Midbrain (tissue), 1 donor: Measurements from ENCODE around the gene RGPD5.
"Not testable (repeated sequence)": the region's sequence is repeated elsewhere in the genome, so short reads cannot be mapped to it uniquely, and the experiment has no call there.

Experiments used
- DNase-seq: peaks from one replicate; lab custom pipeline; 2025; lab: John Stamatoyannopoulos, UW

RGPD5 gene

GRCh38 chr2:109893736-109894135 lies 99.6 kb downstream of the RGPD5 start:
- DNase-seq: not testable (repeated sequence)

DNA sequence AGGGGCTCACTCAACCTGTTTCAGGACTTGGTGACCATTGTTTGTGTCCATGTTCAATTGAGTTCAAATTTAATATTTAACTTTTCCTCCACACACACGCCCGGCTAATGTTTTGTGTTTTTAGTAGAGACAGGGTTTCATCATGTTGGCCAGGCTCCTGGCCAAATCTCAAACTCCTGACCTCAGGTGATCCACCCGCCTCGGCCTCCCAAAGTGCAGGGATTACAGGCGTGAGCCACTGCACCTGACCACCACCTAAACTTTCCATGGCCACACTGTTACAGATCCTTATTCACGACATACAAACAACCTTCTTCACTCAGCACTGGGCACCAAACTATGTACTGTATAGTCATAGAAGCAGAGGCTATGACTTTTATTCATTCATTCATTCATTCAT lies 100.0 kb downstream of the RGPD5 start:
- DNase-seq: not testable (repeated sequence)

- not testable (repeated sequence) for DNase-seq
These were observed 101.2 kb downstream of the RGPD5 start for GRCh38 chr2:109895090-109895869.

GRCh38 chr2:109896212-109896611 lies 102.1 kb downstream of the RGPD5 start:
- not testable (repeated sequence) for DNase-seq

DNA sequence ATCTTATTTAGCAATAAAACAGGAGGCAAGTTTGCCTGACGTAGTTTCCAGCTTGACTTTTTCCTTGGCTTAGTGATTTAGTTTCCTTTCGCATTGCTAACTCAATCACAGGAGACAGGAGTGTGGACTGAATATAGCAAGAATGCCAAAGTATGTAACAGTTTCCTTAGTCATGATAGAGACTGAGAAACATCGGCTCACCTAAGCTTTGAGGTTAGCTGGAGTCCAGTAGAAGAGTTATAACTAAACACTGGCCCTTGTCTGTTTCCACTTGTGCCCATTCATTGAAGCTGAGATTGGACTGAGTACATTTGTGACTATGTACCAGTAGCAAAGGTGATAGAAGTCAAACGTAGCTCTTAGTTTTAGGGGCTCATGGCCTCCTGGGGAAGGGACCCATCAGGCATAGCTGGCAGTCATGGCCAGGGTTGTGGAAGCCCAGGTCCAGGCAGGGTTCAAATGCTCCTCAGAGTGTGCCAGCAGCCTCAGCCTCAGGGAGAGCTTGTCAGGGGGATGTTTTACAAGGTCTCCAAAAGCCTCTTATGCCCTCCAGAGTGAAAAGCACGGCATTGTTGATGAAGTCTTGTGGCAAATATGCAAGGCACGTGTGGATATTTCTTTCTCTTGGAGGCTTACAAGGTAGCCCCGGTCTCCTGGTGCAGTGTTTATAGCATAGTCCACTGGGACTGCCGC lies 103.8 kb downstream of the RGPD5 start:
- DNase-seq: not testable (repeated sequence)

DNA sequence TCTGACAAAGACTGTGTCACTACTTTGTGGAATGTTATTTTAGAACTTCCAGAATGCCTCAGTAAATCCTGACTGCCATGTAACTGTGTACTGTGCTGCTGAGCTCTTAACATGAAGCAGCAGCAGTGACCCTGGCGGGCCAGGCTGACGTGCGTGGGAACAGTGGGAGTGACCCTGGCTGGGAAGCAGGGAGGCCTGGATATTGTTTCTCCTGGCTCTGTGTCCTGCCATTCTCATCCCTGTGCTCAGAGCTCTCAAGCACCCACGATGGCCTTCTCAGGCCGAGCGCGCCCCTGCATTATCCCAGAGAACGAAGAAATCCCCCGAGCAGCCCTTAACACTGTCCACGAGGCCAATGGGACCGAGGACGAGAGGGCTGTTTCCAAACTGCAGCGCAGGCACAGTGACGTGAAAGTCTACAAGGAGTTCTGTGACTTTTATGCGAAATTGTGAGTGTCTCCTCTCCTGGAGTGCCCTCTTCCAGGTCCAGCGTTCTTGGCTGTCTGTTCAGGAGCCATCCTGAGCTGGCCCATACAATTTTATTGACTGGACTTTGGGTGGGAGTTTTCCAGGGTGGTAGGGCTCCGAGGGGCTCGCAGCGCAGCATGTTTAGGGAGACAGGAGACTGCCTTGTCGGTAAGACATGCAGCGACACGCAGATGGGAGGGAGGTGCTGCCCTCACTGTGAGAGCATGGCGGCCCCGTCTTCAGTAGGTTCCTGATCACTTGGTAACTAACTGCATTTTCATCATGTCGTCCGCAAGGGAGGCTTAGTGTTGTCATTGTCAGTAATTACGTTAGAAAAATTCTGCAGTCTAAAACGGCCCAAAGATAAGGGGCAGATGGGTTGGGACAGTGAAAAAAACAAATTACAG lies 104.6 kb downstream of the RGPD5 start, which contains the start of gene LIMS3:
LIMS3 (plus strand) TSS at position 227 of the 875 bp plus-strand sequence; CDS start at position 268, 41 bp downstream.
- DNase-seq: not testable (repeated sequence)

DNA sequence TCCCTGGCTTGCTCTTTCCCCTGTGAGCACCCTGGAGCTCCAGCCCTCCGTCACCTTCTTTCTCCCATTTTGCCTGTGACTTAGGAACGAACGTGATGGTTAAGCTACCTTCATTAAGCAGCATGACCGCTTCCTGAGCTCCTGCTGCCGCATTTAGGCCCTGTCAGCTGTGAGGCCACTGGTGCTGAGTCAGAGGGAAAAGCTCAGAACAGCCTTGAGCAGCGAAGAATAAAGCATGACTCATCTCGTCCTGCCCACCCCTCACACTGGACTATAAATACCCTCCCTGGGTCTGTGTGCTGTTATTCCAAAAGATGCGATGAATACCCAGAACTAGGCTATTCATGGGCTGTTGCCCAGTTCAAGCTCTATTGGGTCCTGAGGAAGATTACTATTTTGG lies 111.7 kb downstream of the RGPD5 start:
- DNase-seq: not testable (repeated sequence)
